ENCODE measurements around the gene SIPA1L3. TPM values are rescaled to one million over a fixed set of nuclear protein-coding genes. Genes with fewer than 3 reads are reported as not detected.

The SIPA1L3 gene
- total and polyA plus RNA-seq, 2 of the 13 experiments (the other 11 are each of a cell fraction or from before 2014, with no cell fraction given), result 5.5 to 7.7 TPM

DNA sequence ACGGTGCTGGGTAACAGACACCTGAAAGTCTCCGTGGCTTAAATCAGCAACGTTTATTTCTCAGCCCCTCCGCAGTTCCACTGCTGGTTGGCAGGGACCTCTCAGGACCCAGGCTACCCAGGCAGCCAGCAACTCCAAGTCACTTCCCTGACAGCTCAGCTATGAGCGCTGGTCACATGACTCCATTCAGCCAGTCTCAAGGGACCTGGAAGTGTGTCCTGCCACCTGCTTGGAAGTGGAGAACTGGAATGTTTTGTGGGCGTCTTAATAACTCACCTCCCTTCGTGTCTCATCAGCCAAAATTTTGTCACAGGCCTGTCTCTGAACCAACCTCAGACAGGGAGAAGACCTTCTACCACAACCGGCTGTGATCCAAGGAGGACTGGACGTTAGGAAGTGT, 244.2 kb downstream of the SIPA1L3 start:
- H4K20me1 ChIP-seq (ENCODE audit: insufficient read depth, low read length), result no peaks in the 10 kb centered on the region
- H3K27ac ChIP-seq (ENCODE audit: extremely low read length, insufficient read depth, low read length), result no peak overlapping the region
- no TSS peak for BruUV-seq (replicated peaks)
- H3K36me3 ChIP-seq (replicated peaks in 1 of 2; ENCODE audit: control insufficient read depth in 1 of 2, insufficient read depth in 2 of 2, low read length in 2 of 2), result peaks cover 3 to 29% of the 10 kb centered on the region in 2 experiments; a peak in 3 of 5 replicates
- H3K9me3 ChIP-seq (ENCODE audit: low read length), result no peaks in the 10 kb centered on the region
- ATAC-seq (no peak), DNase-seq (ENCODE audit: low spot score) (no peak), FAIRE-seq (no peak)
- H3K4me2 ChIP-seq (ENCODE audit: low read depth, low read length), result no peak overlapping the region
- CTCF ChIA-PET (ENCODE audit: low intra/inter-chr PET ratio, low total read pairs), result no interaction called here
- TF ChIP-seq SRSF4 (IDR thresholded peaks at IDR 0.05; ENCODE audit: low read depth, low read length, poor library complexity, severe bottlenecking), result no peak
- TF ChIP-seq ZIK1 (CRISPR knock-in tag; IDR thresholded peaks at IDR 0.05; ENCODE audit: borderline replicate concordance, low read depth), result no peak
- TF ChIP-seq GMEB1 (CRISPR knock-in tag; IDR thresholded peaks at IDR 0.05; ENCODE audit: borderline replicate concordance), result no peak
- no peak for TF ChIP-seq PREB (CRISPR knock-in tag; IDR thresholded peaks at IDR 0.05)
- WGBS (ENCODE audit: low lambda C conversion rate), result 98% methylated on average over 5 of the region's 9 CpGs
- no peak overlapping the region for H3K4me3 ChIP-seq (replicated peaks in 1 of 3; ENCODE audit: insufficient read depth in 1 of 3, low read depth in 2 of 3, low read length in 3 of 3)
- no peak overlapping the region for H2AFZ ChIP-seq (ENCODE audit: low read length)
- intact Hi-C loops (cut with micrococcal nuclease; ENCODE audit: unreplicated experiment) (no loop called here), in situ Hi-C loops (cut with HindIII; ENCODE audit: extremely low pct_ligation_motif_present, low pct_unique_long_range_greater_than_20kb) (no loop called here)
- no peaks in the 10 kb centered on the region for H3K79me2 ChIP-seq (ENCODE audit: insufficient read depth, low read length)
- no peaks in the 10 kb centered on the region for H3K27me3 ChIP-seq (ENCODE audit: control insufficient read depth in 1 of 2, insufficient read depth in 2 of 2, low read length in 2 of 2)
- POLR2A ChIA-PET, result no interaction called here
- H3K4me1 ChIP-seq (ENCODE audit: insufficient read depth, low read length), result no peaks in the 10 kb centered on the region
- no peak overlapping the region for H3K9ac ChIP-seq (ENCODE audit: insufficient read depth, low read depth, low read length)
